Stimulated activated CD8-positive, alpha-beta memory T cell treated with anti-CD3 and anti-CD28 coated beads, Interleukin-12 subunit alpha, Interleukin-12 subunit beta, amount 100 ng/mL, for 1 hour (primary cell): ENCODE results near the gene INTS13.
"Not testable (repeated sequence)": the region's sequence is repeated elsewhere in the genome, so short reads cannot be mapped to it uniquely, and the experiment has no call there.

Source experiments
- DNase-seq: peaks from one replicate; pipeline ENCODE4 v3.0.0-alpha.2; 2020; ENCODE audit warnings: low read depth

INTS13 gene

DNA sequence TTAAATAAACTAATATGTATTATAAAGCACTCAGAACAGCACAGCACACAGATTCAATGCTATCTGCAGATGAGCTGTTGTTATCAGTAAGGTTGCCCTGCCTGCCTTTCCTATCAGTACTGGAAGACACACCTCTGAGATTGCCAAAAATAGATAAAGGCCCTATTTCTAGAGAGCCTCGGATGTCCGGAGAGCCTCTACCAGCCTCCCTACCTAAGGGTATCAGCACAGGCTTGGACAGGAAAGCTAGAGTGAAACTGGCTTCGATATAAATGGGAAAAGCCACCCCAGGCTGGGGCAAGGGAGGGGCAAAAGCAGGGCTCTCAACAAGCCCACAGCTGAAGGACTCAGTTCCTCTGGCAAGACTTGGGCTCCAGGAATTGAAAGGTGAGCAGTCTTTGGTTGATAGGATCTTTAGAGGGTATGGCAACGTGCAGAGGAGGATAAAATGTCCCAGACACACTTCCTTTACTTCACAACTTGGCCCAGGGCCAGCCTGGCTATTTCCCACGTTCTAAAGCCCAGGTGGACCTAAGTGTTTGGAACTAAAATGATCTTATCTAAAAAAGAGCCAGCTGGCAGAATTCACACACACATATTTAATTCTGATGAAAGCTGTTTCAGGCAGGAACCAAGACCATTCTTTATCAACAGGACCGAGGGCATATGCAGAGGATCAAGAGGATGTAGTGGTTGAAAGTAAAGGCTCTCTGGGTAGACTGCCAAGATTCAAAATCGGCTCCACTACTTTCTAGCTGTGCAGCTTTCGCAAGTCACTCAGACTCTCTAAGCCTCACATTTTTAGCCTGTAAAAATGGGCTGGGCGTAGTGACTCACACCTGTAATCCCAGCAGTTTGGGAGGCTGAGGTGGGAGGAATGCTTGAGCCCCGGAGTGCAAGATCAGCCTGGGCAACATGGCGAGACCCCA, 67.0 kb downstream of the INTS13 start:
- DNase-seq, result no peak

DNA sequence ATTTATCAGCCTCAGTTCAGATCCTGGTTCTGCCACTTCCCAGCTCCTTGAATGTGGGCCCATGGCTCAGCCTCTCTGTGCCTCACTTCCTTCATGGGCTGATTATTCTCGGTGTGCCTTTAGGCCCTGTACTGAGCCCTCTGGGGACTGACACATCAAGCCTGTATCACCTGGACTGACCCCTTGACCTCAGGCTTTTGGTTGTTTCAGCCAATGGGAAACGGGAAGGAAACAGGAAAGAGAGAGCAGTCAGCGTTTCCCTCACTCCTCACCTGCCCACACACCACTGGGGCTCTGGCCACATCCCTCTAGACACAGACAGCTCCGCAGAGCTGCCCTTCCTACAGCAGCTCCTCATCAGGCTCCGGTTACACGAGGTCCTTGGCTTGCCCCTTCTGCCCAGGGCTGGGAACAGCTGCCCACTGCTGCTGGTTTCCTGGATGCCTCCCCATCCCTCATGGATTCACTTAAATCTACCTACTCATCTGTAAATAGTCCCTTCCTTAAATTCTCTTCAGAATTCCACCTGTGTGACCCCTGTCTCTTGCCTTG, 67.8 kb downstream of the INTS13 start:
- DNase-seq, result no peak

DNA sequence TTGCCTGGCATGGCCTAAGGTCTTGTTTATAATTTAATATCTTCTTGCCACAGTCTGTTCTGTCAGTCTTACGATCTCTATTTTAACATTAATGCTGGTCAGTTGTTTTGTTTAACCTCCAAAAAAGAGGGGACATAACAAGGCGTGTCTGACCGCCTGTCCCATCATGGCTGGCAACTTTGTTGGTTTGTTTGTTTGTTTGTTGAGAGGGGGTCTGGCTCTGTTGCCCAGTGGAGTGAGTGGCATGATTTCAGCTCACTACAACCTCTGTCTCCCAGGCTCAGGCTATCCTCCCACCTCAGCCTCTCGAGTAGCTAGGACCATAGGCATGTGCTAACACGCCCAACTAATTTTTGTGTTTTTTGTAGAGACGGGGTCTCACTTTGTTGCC, 68.7 kb downstream of the INTS13 start:
- no peak for DNase-seq

DNA sequence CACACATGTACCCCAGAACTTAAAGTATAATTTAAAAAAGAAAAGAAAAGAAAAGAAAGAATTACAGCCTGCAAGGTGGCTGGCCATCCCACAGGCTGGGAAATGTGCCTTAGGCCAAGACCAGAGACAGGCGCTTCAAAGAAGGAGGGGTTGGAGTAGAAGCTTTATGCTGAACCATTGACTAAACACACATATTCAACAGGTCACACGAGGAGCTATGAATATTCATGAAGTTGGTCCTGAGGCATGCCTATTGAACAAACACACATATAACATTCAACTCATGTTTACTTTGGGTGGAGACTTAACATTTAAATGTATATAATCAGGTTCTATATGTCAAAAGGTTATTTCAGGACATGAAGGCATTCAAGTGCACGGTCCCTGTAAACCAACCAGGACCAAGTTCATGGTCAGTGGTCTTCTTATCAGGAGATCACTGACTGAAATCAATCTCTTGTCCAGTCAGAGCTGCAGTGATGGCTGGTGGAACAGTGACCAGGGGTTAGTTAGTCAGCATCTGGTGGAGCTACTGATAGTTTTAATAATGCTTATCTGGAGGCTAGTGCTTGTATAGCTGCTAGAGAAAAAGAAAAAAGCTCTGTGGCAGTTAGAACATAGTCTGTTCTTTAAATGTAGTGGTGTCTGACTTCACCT, 69.2 kb downstream of the INTS13 start:
- DNase-seq, result no peak

DNA sequence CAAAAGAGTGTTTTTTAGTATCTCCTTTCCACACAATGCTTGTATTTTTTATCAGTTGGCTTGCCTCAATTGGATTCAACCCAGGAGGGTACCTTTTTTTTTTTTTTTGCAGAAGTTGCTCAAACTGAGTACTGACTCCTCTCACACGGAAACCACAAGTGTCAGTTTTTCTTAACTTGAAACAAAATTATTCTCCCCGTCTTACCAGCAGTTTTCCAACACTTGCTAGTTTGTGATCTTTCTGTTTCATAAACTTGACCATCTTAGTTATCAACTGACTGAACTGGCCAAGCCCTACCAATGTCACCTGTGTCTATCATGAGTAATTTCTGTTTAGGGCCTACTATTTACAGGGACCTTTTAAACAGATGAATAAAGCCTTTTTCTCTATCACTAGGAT, 70.7 kb downstream of the INTS13 start:
- no peak for DNase-seq

DNA sequence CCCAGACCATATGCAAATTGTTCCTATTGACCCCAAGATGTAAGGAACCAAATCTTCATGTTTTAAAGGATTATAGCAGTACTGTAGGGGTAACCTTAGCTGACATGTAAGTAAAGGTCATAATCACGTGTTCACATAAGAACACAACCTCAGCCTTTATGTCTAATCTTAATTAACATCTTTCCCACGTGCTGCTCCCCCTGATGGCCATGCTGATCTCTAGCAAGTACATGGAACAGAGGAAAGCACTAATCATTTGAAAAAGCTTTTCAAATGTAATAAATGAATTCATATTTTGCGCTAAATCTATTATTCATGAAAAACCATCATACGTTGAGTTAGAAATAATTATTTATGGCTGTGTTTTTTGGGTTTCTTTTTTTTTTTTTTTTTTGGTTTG, 74.3 kb downstream of the INTS13 start:
- DNase-seq, result no peak

DNA sequence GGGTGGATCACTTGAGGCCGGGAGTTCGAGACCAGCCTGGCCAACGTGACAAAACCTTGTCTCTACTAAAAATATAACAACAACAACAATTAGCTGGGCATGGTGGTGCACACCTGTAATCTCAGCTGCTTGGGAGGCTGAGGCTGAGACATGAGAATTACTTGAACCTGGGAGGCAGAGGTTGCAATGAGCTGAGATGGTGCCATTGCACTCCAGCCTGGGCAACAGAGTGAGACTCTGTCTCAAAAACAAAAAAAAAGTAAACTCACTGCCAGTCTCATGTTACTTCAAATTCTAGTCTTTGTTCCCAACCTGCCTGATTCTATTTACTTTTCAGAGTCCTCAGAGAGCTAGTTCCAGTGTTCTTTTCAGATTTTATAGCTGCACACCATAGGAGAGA, 75.0 kb downstream of the INTS13 start:
- DNase-seq, result not testable (repeated sequence)

DNA sequence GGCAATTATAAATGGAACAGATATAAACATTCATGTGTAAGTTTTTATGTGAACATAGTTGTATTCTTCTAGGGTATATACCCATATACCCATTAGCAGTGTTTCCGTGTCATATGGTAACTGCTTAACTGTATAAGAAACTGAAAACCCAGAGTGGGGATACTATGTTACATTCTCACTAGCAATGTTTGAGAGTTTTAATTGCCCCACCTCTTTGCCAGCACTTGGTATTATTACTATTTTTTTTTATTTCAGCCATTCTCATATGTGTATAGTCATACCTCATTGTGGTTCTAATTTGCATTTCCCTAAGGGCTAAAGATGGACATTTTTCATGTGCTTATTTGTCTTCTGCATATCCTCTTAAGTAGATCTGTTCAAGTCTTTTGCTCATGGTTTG, 76.1 kb downstream of the INTS13 start:
- no peak for DNase-seq

DNA sequence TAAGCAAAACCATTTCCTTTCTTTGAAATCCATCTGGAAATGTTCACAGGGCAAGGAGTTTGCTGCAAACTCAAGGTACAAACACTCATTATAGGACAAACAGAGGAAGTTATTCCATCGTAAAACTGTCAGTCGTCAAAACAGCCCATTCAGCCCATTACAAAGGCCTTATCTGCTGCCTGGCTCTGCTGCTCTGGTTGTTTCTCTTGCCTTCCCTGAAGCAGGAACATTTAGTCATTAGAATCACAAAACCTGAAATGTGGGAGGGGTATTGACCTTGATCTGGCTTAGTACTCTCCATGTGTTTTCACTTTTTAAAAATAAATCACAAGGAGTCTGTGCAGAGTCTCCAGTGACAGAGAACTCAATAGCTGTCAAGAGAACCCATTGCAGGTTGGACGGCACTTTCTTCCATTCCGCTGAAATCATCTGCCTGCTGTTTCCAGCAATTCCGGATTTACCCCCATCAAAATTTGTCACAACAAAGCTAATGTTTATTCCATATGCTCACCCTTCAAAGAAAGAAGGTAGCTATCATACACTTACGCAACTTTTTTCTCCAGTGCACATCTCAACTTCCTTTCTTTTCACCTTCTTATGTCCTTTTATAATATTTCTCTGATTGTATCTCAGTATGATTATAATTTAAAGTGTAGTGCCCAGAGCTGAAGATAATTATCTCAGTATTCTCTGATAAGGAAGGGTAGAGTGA, 80.2 kb downstream of the INTS13 start:
- DNase-seq, result no peak

DNA sequence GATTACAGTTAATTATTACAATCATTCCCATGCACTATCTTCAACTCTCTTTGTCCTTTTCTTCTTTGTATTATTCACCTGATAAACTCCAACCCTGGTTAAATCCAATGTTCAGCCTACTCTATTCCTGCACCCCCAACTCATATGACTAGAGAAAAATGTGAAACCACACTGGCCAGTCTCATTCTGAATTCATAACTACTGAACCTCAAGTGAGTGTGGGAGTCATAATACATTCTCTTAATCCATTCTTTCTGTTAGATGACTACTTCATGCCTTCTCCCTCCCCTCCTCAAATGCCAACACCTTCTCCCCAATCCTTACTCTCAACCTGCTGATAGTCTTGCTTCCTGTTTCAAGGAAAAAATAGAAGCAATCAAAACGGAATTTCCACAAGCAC, 82.4 kb downstream of the INTS13 start:
- DNase-seq, result no peak
